NT2/D1 (cell line): ENCODE measurements around the gene DCAF8.

Source experiments
- DNase-seq: peaks from one replicate; pipeline ENCODE4 v3.0.0-alpha.2; 2011; ENCODE audit warnings: low read depth, low spot score
- H3K27me3 ChIP-seq: 2 replicates; pipeline ENCODE4 v1.6.0; 2011; ENCODE audit warnings: mild to moderate bottlenecking; ENCODE audit not compliant: insufficient read length, insufficient read depth
- H3K36me3 ChIP-seq: 2 replicates; pipeline ENCODE4 v1.6.1; 2011; ENCODE audit warnings: mild to moderate bottlenecking, low read length, mixed read lengths; ENCODE audit not compliant: insufficient read depth, insufficient read length
- H3K4me1 ChIP-seq: 2 replicates; pipeline ENCODE4 v1.5.1; 2011; ENCODE audit not compliant: insufficient read depth, insufficient read length
- H3K4me3 ChIP-seq: 2 replicates; pipeline ENCODE4 v1.5.1; 2011; ENCODE audit warnings: low read depth; ENCODE audit not compliant: insufficient read length
- H3K9ac ChIP-seq: 2 replicates; pipeline ENCODE4 v1.6.0; 2011; ENCODE audit warnings: low read depth; ENCODE audit not compliant: insufficient read length
- H3K9me3 ChIP-seq: 2 replicates; pipeline ENCODE4 v1.5.1; 2011; ENCODE audit warnings: mild to moderate bottlenecking, low read length; ENCODE audit not compliant: insufficient read depth
- SUZ12 ChIP-seq: IDR thresholded peaks from 2 replicates; pipeline ENCODE4 v1.6.1; 2011; ENCODE audit not compliant: insufficient read length, insufficient read depth; ENCODE audit errors: extremely low read depth
- YY1 ChIP-seq: IDR thresholded peaks from 2 replicates; pipeline ENCODE4 v1.6.1; 2011; ENCODE audit not compliant: insufficient read length, insufficient read depth
- ZNF274 ChIP-seq: IDR thresholded peaks from 2 replicates; pipeline ENCODE4 v1.6.1; 2011; ENCODE audit warnings: mild to moderate bottlenecking, low read depth, low read length

The DCAF8 gene

DNA sequence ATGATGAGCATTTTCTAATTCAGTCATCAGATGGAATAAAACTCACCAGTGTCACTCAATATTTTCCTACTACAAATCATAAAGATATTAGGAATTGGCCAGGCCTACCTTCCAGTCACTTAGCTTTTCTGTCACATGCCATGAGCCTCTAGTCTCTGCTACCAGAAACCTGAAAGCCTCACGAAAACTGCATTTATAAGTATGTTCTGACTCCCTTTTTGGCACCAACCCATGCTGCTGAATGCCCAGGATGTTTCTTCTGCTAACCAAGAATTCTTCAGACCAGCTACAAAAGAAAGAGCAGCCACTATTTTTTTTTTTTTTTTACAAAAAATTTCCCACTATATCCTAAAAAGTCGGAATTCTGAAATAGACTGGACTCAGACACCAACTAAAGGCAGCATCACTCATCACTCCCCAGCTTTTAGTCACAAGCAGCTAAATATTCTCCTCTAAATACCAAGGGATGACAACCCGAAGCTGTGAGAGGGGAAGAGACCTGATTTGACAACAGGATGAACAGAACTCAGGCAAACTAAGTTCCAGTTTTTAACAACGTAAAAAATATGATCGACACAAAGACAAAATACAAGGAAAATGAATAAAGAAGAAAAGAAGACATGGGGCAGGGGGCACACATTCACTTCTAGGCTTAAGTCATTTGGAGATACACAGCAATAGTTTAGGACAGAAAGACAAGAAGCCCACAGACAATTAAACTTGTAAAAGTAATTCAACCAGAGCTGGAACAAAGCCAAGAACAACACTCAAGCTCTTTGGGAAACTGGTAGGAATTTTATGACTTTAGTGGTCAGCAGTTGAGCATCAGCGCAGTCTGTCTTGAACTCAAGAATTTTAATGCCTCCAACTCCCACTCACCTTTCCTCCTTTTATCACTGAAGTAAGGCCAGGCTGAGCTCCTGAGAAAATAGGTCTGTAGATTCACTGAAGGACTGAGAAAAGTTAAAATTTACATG, 1.7 kb downstream of the DCAF8 start:
- peaks cover 24% of the 10 kb centered on the region for H3K36me3 ChIP-seq
- DNase-seq: no peak
- TF ChIP-seq YY1: no peak
- no peak for TF ChIP-seq SUZ12
- TF ChIP-seq ZNF274: no peak

DNA sequence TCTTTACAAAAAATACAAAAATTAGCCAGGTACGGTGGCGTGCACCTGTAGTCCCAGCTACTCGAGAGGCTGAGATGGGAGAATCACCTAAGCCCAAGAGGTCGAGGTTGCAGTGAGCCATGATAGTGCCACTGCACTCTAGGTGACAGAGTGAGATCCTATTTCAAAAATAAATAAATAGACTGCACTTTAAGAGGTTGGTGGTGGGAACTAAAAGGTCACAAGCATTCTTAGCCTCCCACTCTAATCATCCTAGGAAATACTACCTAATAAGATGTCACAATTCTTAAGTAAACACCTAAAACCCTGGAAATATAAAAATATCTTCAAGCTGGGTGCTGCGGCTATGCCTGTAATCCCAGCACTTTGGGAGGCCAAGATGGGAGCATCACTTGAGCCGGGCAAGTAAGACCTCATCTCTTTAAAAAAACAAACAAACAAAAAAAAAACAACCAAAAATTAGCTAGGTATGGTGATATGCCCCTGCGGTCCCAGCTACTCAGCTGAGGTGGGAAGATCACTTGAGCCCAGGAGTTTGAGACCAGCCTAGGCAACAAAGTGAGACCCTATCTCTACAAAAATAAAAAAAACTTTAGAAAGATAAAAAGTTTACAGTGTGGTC, 4.1 kb downstream of the DCAF8 start:
- DNase-seq: no peak
- TF ChIP-seq SUZ12 (no peak), YY1 (no peak), ZNF274 (no peak)
- no peak overlapping the region for H3K4me3 ChIP-seq
- H3K36me3 ChIP-seq: peaks cover 34% of the 10 kb centered on the region
- H3K27me3 ChIP-seq: no peaks in the 10 kb centered on the region
- H3K9ac ChIP-seq: no peak overlapping the region
- peaks cover 4% of the 10 kb centered on the region for H3K4me1 ChIP-seq
- no peaks in the 10 kb centered on the region for H3K9me3 ChIP-seq

More for the DNA sequence above, 1.7 kb downstream of the DCAF8 start:
- peak overlapping the region; percentile 98 for H3K9ac ChIP-seq
- H3K9me3 ChIP-seq: no peaks in the 10 kb centered on the region
- peaks cover 4% of the 10 kb centered on the region for H3K4me1 ChIP-seq
- H3K27me3 ChIP-seq: no peaks in the 10 kb centered on the region
- peak overlapping the region; percentile 93 for H3K4me3 ChIP-seq

DNA sequence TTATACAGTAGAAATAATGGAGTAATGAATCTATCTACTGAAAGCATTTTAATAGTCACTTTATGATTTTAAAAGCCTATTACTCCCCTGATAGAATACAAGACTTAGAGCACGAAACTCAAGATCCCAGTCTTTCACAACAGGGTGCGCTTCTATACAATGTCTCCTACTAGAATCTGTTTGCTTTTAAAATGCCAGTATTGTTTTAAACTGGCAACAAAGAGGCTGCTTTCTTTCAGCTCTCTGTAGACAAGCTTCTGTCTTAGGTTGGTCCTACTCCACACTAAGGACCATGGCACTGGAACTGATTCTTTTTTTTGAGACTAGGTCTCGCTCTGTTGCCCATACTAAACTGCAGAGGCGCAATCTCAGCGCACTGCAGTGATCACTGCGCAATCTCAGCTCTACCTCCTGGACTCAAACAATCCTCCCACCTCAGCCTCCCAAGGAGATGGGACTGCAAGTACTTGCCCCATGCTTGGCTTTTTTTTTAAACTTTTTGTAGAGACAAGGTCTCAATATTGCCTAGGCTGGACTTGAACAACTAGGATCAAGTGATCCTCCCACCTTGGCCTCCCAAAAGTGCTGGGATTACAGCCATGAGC, 4.8 kb downstream of the DCAF8 start:
- TF ChIP-seq YY1 (no peak), ZNF274 (no peak), SUZ12 (no peak)
- H3K36me3 ChIP-seq: peaks cover 41% of the 10 kb centered on the region
- no peaks in the 10 kb centered on the region for H3K9me3 ChIP-seq
- no peak overlapping the region for H3K4me3 ChIP-seq
- no peaks in the 10 kb centered on the region for H3K27me3 ChIP-seq
- H3K9ac ChIP-seq: no peak overlapping the region
- H3K4me1 ChIP-seq: peaks cover 4% of the 10 kb centered on the region
- no peak for DNase-seq

DNA sequence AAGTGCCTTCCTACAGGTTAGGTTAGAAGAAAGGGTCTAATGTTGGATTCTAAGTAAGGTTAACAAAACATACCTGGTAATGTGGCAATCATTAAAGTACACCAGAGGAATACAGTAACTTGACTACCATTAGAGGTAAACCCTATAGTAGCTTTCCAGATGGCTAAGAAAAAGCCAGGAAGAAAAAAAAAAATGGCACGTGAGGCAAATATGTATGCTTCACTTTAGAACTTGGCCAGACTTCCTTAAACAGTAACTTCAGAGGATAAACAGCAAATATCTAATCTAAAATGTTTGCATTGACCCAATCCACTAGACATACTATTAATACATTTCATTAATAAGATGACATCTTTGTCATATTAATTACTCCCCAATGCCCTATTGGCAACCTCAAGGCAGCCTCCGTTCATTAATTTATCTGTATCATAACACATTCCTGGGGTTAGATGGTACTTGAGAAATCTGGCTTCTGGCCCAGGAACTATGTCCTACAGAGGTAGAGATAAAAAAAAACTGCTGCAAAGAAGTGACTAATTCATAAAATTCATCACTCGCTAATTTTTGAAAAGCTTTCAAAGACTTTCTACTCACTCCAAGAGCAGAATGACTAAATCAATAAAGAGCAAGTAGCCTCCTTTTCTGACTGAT, 5.8 kb downstream of the DCAF8 start:
- no peak for TF ChIP-seq YY1
- TF ChIP-seq ZNF274: no peak
- no peak for TF ChIP-seq SUZ12
- Histone ChIP-seq H3K36me3 (peaks cover 43% of the 10 kb centered on the region), H3K4me1 (peaks cover 6% of the 10 kb centered on the region), H3K9ac (no peak overlapping the region), H3K9me3 (no peaks in the 10 kb centered on the region), H3K27me3 (no peaks in the 10 kb centered on the region), H3K4me3 (no peak overlapping the region)
- no peak for DNase-seq

DNA sequence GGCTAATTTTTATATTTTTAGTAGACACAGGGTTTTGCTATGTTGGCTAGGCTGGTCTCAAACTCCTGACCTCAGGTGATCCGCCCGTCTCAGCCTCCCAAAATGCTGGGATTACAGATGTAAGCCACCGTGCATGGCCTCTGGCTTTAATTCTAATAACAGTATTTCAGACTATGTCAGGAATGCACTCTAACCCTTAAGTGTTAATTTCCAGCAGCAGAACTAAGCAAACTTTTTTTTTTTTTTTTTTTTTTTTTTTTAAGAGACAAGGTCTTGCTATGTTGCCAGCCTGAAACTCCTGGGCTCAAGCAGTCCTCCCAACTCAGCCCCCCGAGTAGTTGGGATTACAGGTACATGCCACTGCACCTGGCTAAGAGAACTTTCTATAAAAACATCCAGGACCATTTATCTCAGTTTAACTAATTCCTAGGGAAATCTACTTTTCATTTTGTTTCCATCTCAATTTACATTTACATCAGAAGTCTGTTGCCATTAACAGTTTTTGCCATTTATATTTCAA, 6.5 kb downstream of the DCAF8 start:
- H3K9ac ChIP-seq: no peak overlapping the region
- no peak for DNase-seq
- H3K4me1 ChIP-seq: peaks cover 7% of the 10 kb centered on the region
- no peaks in the 10 kb centered on the region for H3K9me3 ChIP-seq
- H3K36me3 ChIP-seq: peaks cover 50% of the 10 kb centered on the region
- no peak overlapping the region for H3K4me3 ChIP-seq
- H3K27me3 ChIP-seq: no peaks in the 10 kb centered on the region
- TF ChIP-seq YY1: no peak
- TF ChIP-seq ZNF274: no peak

DNA sequence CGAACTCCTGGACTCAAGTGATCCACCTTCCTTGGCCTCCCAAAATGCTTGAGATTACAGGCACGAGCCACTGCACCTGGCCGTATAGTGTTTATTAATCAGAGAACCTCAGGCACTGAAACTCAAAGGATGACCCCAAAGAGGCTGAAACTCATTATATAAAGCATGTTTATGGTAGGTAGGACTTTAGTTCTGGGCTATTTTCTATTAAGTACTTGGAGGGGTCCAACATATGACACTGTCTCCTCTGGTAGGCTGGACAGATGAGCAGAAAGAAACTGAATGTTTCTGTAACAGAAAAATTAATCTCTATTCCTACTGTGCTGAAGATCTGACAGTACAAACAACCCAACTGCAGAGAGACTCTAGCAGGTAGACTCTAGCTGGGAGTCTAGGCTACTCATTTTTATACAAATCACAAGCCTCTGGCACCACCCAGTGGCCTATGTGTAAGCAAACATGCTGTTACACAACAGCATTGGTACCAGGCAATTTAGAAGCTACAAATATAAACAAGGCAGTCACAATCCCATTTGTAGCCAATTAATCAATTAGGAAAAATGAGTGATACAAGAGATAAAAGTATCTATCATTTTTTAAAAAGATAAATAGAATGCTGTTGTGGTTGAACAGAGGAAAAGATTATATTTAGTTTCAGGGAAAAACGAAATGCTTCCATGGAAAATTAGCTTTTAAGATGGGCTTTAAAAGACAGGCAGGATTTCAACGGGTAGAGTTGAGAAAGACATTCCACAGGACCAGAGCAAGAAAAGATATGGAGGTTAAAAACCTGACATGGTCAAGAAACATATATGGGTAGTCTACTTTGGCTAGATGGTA, 10.4 kb downstream of the DCAF8 start:
- Histone ChIP-seq H3K27me3 (no peaks in the 10 kb centered on the region), H3K9ac (no peak overlapping the region), H3K4me1 (peaks cover 3% of the 10 kb centered on the region), H3K9me3 (no peaks in the 10 kb centered on the region), H3K36me3 (peaks cover 42% of the 10 kb centered on the region), H3K4me3 (no peak overlapping the region)
- peak; percentile 70 for DNase-seq
- no peak for TF ChIP-seq SUZ12
- no peak for TF ChIP-seq YY1
- no peak for TF ChIP-seq ZNF274
